ENCODE results near the gene POTEF. TPM values are rescaled to one million over a fixed set of nuclear protein-coding genes. Genes with fewer than 3 reads are reported as not detected.
"Not testable (repeated sequence)": the region's sequence is repeated elsewhere in the genome, so short reads cannot be mapped to it uniquely, and the experiment has no call there.

Gene POTEF
- polyA plus RNA-seq, 1 donor (not counting 4 experiments of a cell fraction or from before 2014, with no cell fraction given): not detected

- H3K27ac ChIP-seq (ENCODE audit: control insufficient read depth, insufficient read depth, low read length); H3K4me2 ChIP-seq (ENCODE audit: control insufficient read depth, extremely low read depth, insufficient read depth, low read depth, low read length); H3K4me3 ChIP-seq (ENCODE audit: control insufficient read depth in 2 of 3, extremely low read depth in 1 of 3, insufficient read depth in 2 of 3, low read depth in 1 of 3, low read length in 3 of 3); H3K36me3 ChIP-seq (ENCODE audit: control insufficient read depth in 2 of 2, extremely low read depth in 1 of 2, insufficient read depth in 2 of 2, low read length in 2 of 2); H3K9ac ChIP-seq (ENCODE audit: control insufficient read depth, extremely low read depth, insufficient read depth, low read length); H3K9me1 ChIP-seq (ENCODE audit: control insufficient read depth, extremely low read depth, insufficient read depth, low read length); H3K9me3 ChIP-seq (ENCODE audit: control insufficient read depth, low read depth, low read length); H2AFZ ChIP-seq (ENCODE audit: control insufficient read depth, low read length); H3K27me3 ChIP-seq (ENCODE audit: control insufficient read depth, extremely low read depth, insufficient read depth, low read length); H4K20me1 ChIP-seq (ENCODE audit: control insufficient read depth, extremely low read depth, insufficient read depth, low read length); H3K79me2 ChIP-seq (ENCODE audit: control insufficient read depth, insufficient read depth, low read length); DNase-seq (ENCODE audit: low read depth, low spot score); H3K4me1 ChIP-seq (ENCODE audit: control insufficient read depth, extremely low read depth, insufficient read depth, low read length); FAIRE-seq; dilution Hi-C loops (cut with MboI; ENCODE audit: extremely low pct_ligation_motif_present, low sequenced_read_pairs): not testable (repeated sequence)
Measured at GRCh38 chr2:130102597-130103363, 26.2 kb downstream of the POTEF start.

GRCh38 chr2:130062645-130063044 lies 66.4 kb downstream of the POTEF start:
- H3K27ac ChIP-seq (ENCODE audit: control insufficient read depth, insufficient read depth, low read length); H3K79me2 ChIP-seq (ENCODE audit: control insufficient read depth, insufficient read depth, low read length); DNase-seq (ENCODE audit: low read depth, low spot score); H2AFZ ChIP-seq (ENCODE audit: control insufficient read depth, low read length); H4K20me1 ChIP-seq (ENCODE audit: control insufficient read depth, extremely low read depth, insufficient read depth, low read length); H3K9me1 ChIP-seq (ENCODE audit: control insufficient read depth, extremely low read depth, insufficient read depth, low read length); dilution Hi-C loops (cut with MboI; ENCODE audit: extremely low pct_ligation_motif_present, low sequenced_read_pairs); FAIRE-seq; H3K9me3 ChIP-seq (ENCODE audit: control insufficient read depth, low read depth, low read length); H3K27me3 ChIP-seq (ENCODE audit: control insufficient read depth, extremely low read depth, insufficient read depth, low read length); H3K9ac ChIP-seq (ENCODE audit: control insufficient read depth, extremely low read depth, insufficient read depth, low read length); H3K36me3 ChIP-seq (ENCODE audit: control insufficient read depth in 2 of 2, extremely low read depth in 1 of 2, insufficient read depth in 2 of 2, low read length in 2 of 2); H3K4me1 ChIP-seq (ENCODE audit: control insufficient read depth, extremely low read depth, insufficient read depth, low read length); H3K4me3 ChIP-seq (ENCODE audit: control insufficient read depth in 2 of 3, extremely low read depth in 1 of 3, insufficient read depth in 2 of 3, low read depth in 1 of 3, low read length in 3 of 3); H3K4me2 ChIP-seq (ENCODE audit: control insufficient read depth, extremely low read depth, insufficient read depth, low read depth, low read length): not testable (repeated sequence)

GRCh38 chr2:130059982-130060381 lies 69.0 kb downstream of the POTEF start:
- H2AFZ ChIP-seq (ENCODE audit: control insufficient read depth, low read length); H3K27me3 ChIP-seq (ENCODE audit: control insufficient read depth, extremely low read depth, insufficient read depth, low read length); H3K9me1 ChIP-seq (ENCODE audit: control insufficient read depth, extremely low read depth, insufficient read depth, low read length); H4K20me1 ChIP-seq (ENCODE audit: control insufficient read depth, extremely low read depth, insufficient read depth, low read length); H3K9me3 ChIP-seq (ENCODE audit: control insufficient read depth, low read depth, low read length); dilution Hi-C loops (cut with MboI; ENCODE audit: extremely low pct_ligation_motif_present, low sequenced_read_pairs); H3K27ac ChIP-seq (ENCODE audit: control insufficient read depth, insufficient read depth, low read length); DNase-seq (ENCODE audit: low read depth, low spot score); H3K36me3 ChIP-seq (ENCODE audit: control insufficient read depth in 2 of 2, extremely low read depth in 1 of 2, insufficient read depth in 2 of 2, low read length in 2 of 2); H3K79me2 ChIP-seq (ENCODE audit: control insufficient read depth, insufficient read depth, low read length); H3K9ac ChIP-seq (ENCODE audit: control insufficient read depth, extremely low read depth, insufficient read depth, low read length); H3K4me2 ChIP-seq (ENCODE audit: control insufficient read depth, extremely low read depth, insufficient read depth, low read depth, low read length); H3K4me3 ChIP-seq (ENCODE audit: control insufficient read depth in 2 of 3, extremely low read depth in 1 of 3, insufficient read depth in 2 of 3, low read depth in 1 of 3, low read length in 3 of 3); H3K4me1 ChIP-seq (ENCODE audit: control insufficient read depth, extremely low read depth, insufficient read depth, low read length); FAIRE-seq: not testable (repeated sequence)

- H3K79me2 ChIP-seq (ENCODE audit: control insufficient read depth, insufficient read depth, low read length); H3K4me1 ChIP-seq (ENCODE audit: control insufficient read depth, extremely low read depth, insufficient read depth, low read length); H3K9ac ChIP-seq (ENCODE audit: control insufficient read depth, extremely low read depth, insufficient read depth, low read length); H3K4me3 ChIP-seq (ENCODE audit: control insufficient read depth in 2 of 3, extremely low read depth in 1 of 3, insufficient read depth in 2 of 3, low read depth in 1 of 3, low read length in 3 of 3); H3K27ac ChIP-seq (ENCODE audit: control insufficient read depth, insufficient read depth, low read length); FAIRE-seq; H3K9me1 ChIP-seq (ENCODE audit: control insufficient read depth, extremely low read depth, insufficient read depth, low read length); H3K27me3 ChIP-seq (ENCODE audit: control insufficient read depth, extremely low read depth, insufficient read depth, low read length); H2AFZ ChIP-seq (ENCODE audit: control insufficient read depth, low read length); H3K9me3 ChIP-seq (ENCODE audit: control insufficient read depth, low read depth, low read length); DNase-seq (ENCODE audit: low read depth, low spot score); dilution Hi-C loops (cut with MboI; ENCODE audit: extremely low pct_ligation_motif_present, low sequenced_read_pairs); H4K20me1 ChIP-seq (ENCODE audit: control insufficient read depth, extremely low read depth, insufficient read depth, low read length); H3K36me3 ChIP-seq (ENCODE audit: control insufficient read depth in 2 of 2, extremely low read depth in 1 of 2, insufficient read depth in 2 of 2, low read length in 2 of 2); H3K4me2 ChIP-seq (ENCODE audit: control insufficient read depth, extremely low read depth, insufficient read depth, low read depth, low read length): not testable (repeated sequence)
Measured at GRCh38 chr2:130056336-130056735, 72.7 kb downstream of the POTEF start.

- H3K27ac ChIP-seq (ENCODE audit: control insufficient read depth, insufficient read depth, low read length); H3K36me3 ChIP-seq (ENCODE audit: control insufficient read depth in 2 of 2, extremely low read depth in 1 of 2, insufficient read depth in 2 of 2, low read length in 2 of 2); H3K4me2 ChIP-seq (ENCODE audit: control insufficient read depth, extremely low read depth, insufficient read depth, low read depth, low read length); dilution Hi-C loops (cut with MboI; ENCODE audit: extremely low pct_ligation_motif_present, low sequenced_read_pairs); H3K9me3 ChIP-seq (ENCODE audit: control insufficient read depth, low read depth, low read length); H3K9ac ChIP-seq (ENCODE audit: control insufficient read depth, extremely low read depth, insufficient read depth, low read length); H3K9me1 ChIP-seq (ENCODE audit: control insufficient read depth, extremely low read depth, insufficient read depth, low read length); H2AFZ ChIP-seq (ENCODE audit: control insufficient read depth, low read length); H4K20me1 ChIP-seq (ENCODE audit: control insufficient read depth, extremely low read depth, insufficient read depth, low read length); H3K79me2 ChIP-seq (ENCODE audit: control insufficient read depth, insufficient read depth, low read length); DNase-seq (ENCODE audit: low read depth, low spot score); H3K4me3 ChIP-seq (ENCODE audit: control insufficient read depth in 2 of 3, extremely low read depth in 1 of 3, insufficient read depth in 2 of 3, low read depth in 1 of 3, low read length in 3 of 3); H3K27me3 ChIP-seq (ENCODE audit: control insufficient read depth, extremely low read depth, insufficient read depth, low read length); H3K4me1 ChIP-seq (ENCODE audit: control insufficient read depth, extremely low read depth, insufficient read depth, low read length); FAIRE-seq: not testable (repeated sequence)
Measured at GRCh38 chr2:130053217-130053911, 75.7 kb downstream of the POTEF start.

All from keratinocyte (primary cell).